Measurements from ENCODE around the gene ZNF664. TPM values are rescaled to one million over a fixed set of nuclear protein-coding genes. Genes with fewer than 3 reads are reported as not detected.

Gene ZNF664
- total and polyA plus RNA-seq, 10 of the 15 experiments (the other 5 are each of a cell fraction or from before 2014, with no cell fraction given), result 1.8 to 65.6 (median 30.8) TPM

- TF ChIP-seq, protein P1, sequence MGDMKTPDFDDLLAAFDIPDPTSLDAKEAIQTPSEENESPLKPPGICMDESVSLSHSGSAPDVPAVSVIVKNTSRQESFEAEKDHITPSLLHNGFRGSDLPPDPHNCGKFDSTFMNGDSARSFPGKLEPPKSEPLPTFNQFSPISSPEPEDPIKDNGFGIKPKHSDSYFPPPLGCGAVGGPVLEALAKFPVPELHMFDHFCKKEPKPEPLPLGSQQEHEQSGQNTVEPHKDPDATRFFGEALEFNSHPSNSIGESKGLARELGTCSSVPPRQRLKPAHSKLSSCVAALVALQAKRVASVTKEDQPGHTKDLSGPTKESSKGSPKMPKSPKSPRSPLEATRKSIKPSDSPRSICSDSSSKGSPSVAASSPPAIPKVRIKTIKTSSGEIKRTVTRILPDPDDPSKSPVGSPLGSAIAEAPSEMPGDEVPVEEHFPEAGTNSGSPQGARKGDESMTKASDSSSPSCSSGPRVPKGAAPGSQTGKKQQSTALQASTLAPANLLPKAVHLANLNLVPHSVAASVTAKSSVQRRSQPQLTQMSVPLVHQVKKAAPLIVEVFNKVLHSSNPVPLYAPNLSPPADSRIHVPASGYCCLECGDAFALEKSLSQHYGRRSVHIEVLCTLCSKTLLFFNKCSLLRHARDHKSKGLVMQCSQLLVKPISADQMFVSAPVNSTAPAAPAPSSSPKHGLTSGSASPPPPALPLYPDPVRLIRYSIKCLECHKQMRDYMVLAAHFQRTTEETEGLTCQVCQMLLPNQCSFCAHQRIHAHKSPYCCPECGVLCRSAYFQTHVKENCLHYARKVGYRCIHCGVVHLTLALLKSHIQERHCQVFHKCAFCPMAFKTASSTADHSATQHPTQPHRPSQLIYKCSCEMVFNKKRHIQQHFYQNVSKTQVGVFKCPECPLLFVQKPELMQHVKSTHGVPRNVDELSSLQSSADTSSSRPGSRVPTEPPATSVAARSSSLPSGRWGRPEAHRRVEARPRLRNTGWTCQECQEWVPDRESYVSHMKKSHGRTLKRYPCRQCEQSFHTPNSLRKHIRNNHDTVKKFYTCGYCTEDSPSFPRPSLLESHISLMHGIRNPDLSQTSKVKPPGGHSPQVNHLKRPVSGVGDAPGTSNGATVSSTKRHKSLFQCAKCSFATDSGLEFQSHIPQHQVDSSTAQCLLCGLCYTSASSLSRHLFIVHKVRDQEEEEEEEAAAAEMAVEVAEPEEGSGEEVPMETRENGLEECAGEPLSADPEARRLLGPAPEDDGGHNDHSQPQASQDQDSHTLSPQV (IDR thresholded peaks at IDR 0.05), result no peak
Measured at GRCh38 chr12:123990511-123990910, 17.5 kb downstream of the ZNF664 start (continued).

- no TSS peak for BruUV-seq (replicated peaks)
- no peaks in the 10 kb centered on the region for H3K9me3 ChIP-seq (replicated peaks; ENCODE audit: control insufficient read depth, insufficient read depth, low read length)
- H3K27ac ChIP-seq (ENCODE audit: control insufficient read depth, insufficient read depth), result no peak overlapping the region
- 91% methylated on average over 2 of the region's 2 CpGs for WGBS (ENCODE audit: insufficient coverage, insufficient replicate concordance, low lambda C conversion rate, missing lambda C conversion rate)
- H2AFZ ChIP-seq (ENCODE audit: control insufficient read depth, low read depth, low read length), result no peak overlapping the region
- no peak for ATAC-seq
- no peaks in the 10 kb centered on the region for H3K79me2 ChIP-seq (ENCODE audit: control insufficient read depth, insufficient read depth, low read length)
- in situ Hi-C loops (cut with MboI), result no loop called here
- RAD21 ChIA-PET (ENCODE audit: unreplicated experiment), result no interaction called here
- peaks cover 3 to 32% of the 10 kb centered on the region in 2 experiments for H3K36me3 ChIP-seq (ENCODE audit: control insufficient read depth in 2 of 2, insufficient read depth in 2 of 2, low read length in 1 of 2)
- H3K27me3 ChIP-seq (replicated peaks in 1 of 2; ENCODE audit: control insufficient read depth in 2 of 2, insufficient read depth in 2 of 2, low read length in 1 of 2), result no peaks in the 10 kb centered on the region
- no peak overlapping the region for H3K9ac ChIP-seq (ENCODE audit: control insufficient read depth, insufficient read depth, low read length)
- CTCF ChIA-PET, result interaction anchor here (0.9 to 1.6 kb wide), 2 partner anchors 41 to 45 kb away, joined by 3 to 5 read pairs; no protein-coding TSS in a partner anchor
- POLR2A ChIA-PET, result no interaction called here
- H3K4me3 ChIP-seq, result no peak overlapping the region
- no peak overlapping the region for H3K4me2 ChIP-seq (ENCODE audit: control insufficient read depth, insufficient read depth)
- SMC1A ChIA-PET (ENCODE audit: uncharacterized antibody, unreplicated experiment), result no interaction called here
- intact Hi-C loops (cut with micrococcal nuclease; ENCODE audit: unreplicated experiment), result no loop called here
- H3K4me1 ChIP-seq (ENCODE audit: control insufficient read depth, insufficient read depth, low read length), result no peaks in the 10 kb centered on the region
- no peak for DNase-seq (ENCODE audit: low read depth, low spot score)
- no peak for FAIRE-seq
- no peaks in the 10 kb centered on the region for H4K20me1 ChIP-seq (ENCODE audit: control insufficient read depth, insufficient read depth)
- TF ChIP-seq ATF7 (IDR thresholded peaks at IDR 0.05; ENCODE audit: low read depth) (no peak), NFIC (IDR thresholded peaks at IDR 0.05; ENCODE audit: low read depth, low read length) (no peak), MEF2A (IDR thresholded peaks at IDR 0.05; ENCODE audit: insufficient read depth, low read depth, low read length) (no peak), CREM (IDR thresholded peaks at IDR 0.05; ENCODE audit: low read depth) (no peak), HSF1 (IDR thresholded peaks at IDR 0.05; ENCODE audit: low read depth, low read length) (no peak), RAD21 (IDR thresholded peaks at IDR 0.05; ENCODE audit: insufficient read depth, low read depth, low read length) (no peak), BACH1 (IDR thresholded peaks at IDR 0.05; ENCODE audit: borderline replicate concordance) (no peak)
Measured at GRCh38 chr12:123991372-123991951, 18.4 kb downstream of the ZNF664 start.

Measured in GM12878 (cell line).